AG04450 (cell line): ENCODE measurements around the gene SUSD4. TPM values are rescaled to one million over a fixed set of nuclear protein-coding genes. Genes with fewer than 3 reads are reported as not detected.

Source experiments
- CTCF ChIA-PET: fragments of 300-600, 350-600 bp; formaldehyde crosslinking; extraction: SDS; loops from one replicate; lab custom pipeline; 2022; ENCODE audit warnings: antibody characterized with exemption, inconsistent platforms; lab: Charles Lee
- POLR2A ChIA-PET: fragments of 350-600 bp; formaldehyde crosslinking; extraction: SDS; loops from one replicate; lab custom pipeline; 2021; ENCODE audit warnings: antibody characterized with exemption, inconsistent platforms; lab: Yijun Ruan, JAX
- DNase-seq: peaks from one replicate; pipeline ENCODE4 v3.0.0-alpha.2; 2011; ENCODE audit warnings: low read depth, low spot score
- H3K27ac ChIP-seq: one replicate; pipeline ENCODE4 v1.5.1; 2012; ENCODE audit warnings: low read depth, low read length, control low read depth
- H3K27me3 ChIP-seq: one replicate; pipeline ENCODE4 v1.6.0; 2012; ENCODE audit warnings: low read length; ENCODE audit not compliant: control insufficient read depth, insufficient read depth
- H3K4me3 ChIP-seq: 2 replicates; pipeline ENCODE4 v1.5.1; 2011; ENCODE audit warnings: mild to moderate bottlenecking, low read depth, low read length, control low read depth
- H3K9me3 ChIP-seq: 2 replicates; pipeline ENCODE4 v1.5.1; 2012; ENCODE audit warnings: low read length; ENCODE audit not compliant: control insufficient read depth, insufficient read depth
- polyA plus RNA-seq: library from polyadenylated mRNA; depleted of rRNA; stranded (reverse); fragments of >200 nt; gene quantifications from 2 replicates; pipeline ENCODE4 v1.2.3, GENCODE V29; 2011
- TF ChIP-seq, protein P1 (sequence below): IDR thresholded peaks from 2 replicates; pipeline ENCODE4 v1.5.1; 2011; ENCODE audit warnings: low read depth, low read length, control low read depth, inconsistent platforms

Gene SUSD4
- polyA plus RNA-seq, 1 experiment = 0.29 TPM

- no peak overlapping the region for H3K4me3 ChIP-seq
- TF ChIP-seq, protein P1, sequence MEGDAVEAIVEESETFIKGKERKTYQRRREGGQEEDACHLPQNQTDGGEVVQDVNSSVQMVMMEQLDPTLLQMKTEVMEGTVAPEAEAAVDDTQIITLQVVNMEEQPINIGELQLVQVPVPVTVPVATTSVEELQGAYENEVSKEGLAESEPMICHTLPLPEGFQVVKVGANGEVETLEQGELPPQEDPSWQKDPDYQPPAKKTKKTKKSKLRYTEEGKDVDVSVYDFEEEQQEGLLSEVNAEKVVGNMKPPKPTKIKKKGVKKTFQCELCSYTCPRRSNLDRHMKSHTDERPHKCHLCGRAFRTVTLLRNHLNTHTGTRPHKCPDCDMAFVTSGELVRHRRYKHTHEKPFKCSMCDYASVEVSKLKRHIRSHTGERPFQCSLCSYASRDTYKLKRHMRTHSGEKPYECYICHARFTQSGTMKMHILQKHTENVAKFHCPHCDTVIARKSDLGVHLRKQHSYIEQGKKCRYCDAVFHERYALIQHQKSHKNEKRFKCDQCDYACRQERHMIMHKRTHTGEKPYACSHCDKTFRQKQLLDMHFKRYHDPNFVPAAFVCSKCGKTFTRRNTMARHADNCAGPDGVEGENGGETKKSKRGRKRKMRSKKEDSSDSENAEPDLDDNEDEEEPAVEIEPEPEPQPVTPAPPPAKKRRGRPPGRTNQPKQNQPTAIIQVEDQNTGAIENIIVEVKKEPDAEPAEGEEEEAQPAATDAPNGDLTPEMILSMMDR = no peak
- no peak overlapping the region for H3K27ac ChIP-seq
- ChIA-PET POLR2A (no interaction called here), CTCF (interaction anchor here (1.0 to 1.3 kb wide), 2 partner anchors 10 to 99 kb away, joined by 4 read pairs; no protein-coding TSS in a partner anchor)
- DNase-seq = no peak
- no peaks in the 10 kb centered on the region for H3K27me3 ChIP-seq
- H3K9me3 ChIP-seq = no peaks in the 10 kb centered on the region
These were observed 131.0 kb downstream of the SUSD4 start for GRCh38 chr1:223233019-223233409.

DNA sequence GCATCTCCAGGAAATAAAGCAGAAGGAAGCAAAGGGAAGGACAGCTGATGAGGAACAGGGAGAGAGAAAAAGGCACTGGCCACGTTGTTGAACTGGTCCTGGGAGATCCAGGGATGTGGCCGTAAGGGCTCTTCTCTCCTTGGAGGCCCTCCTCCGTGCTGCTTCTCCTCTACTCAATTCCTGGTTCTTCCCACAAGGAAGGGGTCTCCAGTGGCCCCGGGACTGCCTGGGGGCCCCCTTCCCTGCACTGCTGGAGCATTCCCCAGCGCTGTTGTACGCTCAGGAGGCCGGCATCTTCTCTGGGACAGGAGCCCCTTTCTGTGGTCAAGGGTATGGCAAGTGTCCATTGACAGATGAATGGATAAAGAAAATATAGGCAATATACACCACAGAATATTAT, 132.4 kb downstream of the SUSD4 start:
- Histone ChIP-seq H3K9me3 (no peaks in the 10 kb centered on the region; the same call in 1 of the 2 replicates), H3K4me3 (no peak overlapping the region), H3K27me3 (no peaks in the 10 kb centered on the region), H3K27ac (no peak overlapping the region)
- POLR2A ChIA-PET = no interaction called here
- CTCF ChIA-PET = interaction anchor here (1.0 kb wide), 1 partner anchor 25 kb away, joined by 3 read pairs; no protein-coding TSS in a partner anchor
- TF ChIP-seq, protein P1 = no peak
- DNase-seq = no peak

GRCh38 chr1:223231011-223231572, 132.9 kb downstream of the SUSD4 start:
- POLR2A ChIA-PET = interaction anchor here (0.9 kb wide), 1 partner anchor 97 kb away, joined by 5 read pairs; no protein-coding TSS in a partner anchor
- CTCF ChIA-PET = interaction anchor here (1.0 kb wide), 1 partner anchor 24 kb away, joined by 3 read pairs; no protein-coding TSS in a partner anchor
- H3K27me3 ChIP-seq = no peaks in the 10 kb centered on the region
- TF ChIP-seq, protein P1 = no peak
- DNase-seq = no peak
- H3K4me3 ChIP-seq = no peak overlapping the region
- peak overlapping the region; percentile 95 for H3K27ac ChIP-seq
- H3K9me3 ChIP-seq = no peaks in the 10 kb centered on the region; the same call in 1 of the 2 replicates

DNA sequence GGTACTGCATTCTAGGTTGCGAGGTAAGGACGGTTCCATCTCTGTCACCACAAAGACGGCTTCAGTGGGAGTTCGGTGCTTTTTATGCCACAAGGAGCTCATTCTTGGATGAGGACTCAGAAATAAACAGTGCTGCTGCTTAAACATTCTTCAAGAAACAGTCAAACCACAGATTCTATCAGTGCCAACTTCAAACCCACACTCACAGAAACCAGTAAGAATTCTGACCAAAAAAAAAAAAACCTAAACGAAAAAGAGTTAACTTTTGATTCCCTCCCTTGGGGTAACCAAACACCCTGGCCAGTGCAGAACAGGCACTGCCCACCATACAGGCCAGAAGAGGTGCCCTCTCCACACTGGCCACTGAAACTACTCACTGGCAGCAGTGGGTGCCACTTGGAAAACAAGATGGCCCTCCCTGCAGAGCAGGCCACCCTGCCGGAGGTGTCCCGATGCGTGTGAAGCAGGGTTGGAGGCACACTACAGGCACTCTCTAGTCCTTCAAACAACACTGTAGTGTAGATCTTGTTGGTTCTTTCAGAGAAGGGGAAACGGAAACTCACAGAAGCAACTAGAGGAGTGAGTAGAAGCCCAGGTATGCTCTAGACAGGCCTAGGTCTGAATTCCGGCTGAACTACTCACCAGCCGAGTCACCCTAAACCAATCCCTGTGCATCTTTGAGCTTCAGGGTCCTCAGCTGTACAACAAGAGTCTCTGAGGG, 133.7 kb downstream of the SUSD4 start:
- ChIA-PET POLR2A (interaction anchor here (0.6 to 1.0 kb wide), 9 partner anchors 15 to 950 kb away, joined by 3 to 7 read pairs (median 5); no protein-coding TSS in a partner anchor), CTCF (interaction anchor here (0.7 to 1.8 kb wide), 5 partner anchors 9 to 107 kb away, joined by 3 to 11 read pairs (median 5); no protein-coding TSS in a partner anchor)
- Histone ChIP-seq H3K27ac (peak overlapping the region; percentile 95), H3K9me3 (no peaks in the 10 kb centered on the region; the same call in 1 of the 2 replicates), H3K27me3 (no peaks in the 10 kb centered on the region), H3K4me3 (peak overlapping the region; percentile 31)
- DNase-seq = peak; percentile 71
- TF ChIP-seq, protein P1 = no peak
